HepG2 (cell line): ENCODE data around the gene SDC1. TPM values are rescaled to one million over a fixed set of nuclear protein-coding genes. Genes with fewer than 3 reads are reported as not detected.

ENCODE experiments used
- ATAC-seq: fragments of 200-7000 bp; cut with Tn5 transposase; 3 replicates; pipeline ENCODE4 v1.9.1; 2020; ENCODE audit warnings: mild to moderate bottlenecking, moderate library complexity
- BruUV-seq: library from RNA; stranded (reverse); fragments of 400-500 nt; replicated peaks from 2 replicates; lab custom pipeline; 2021; lab: Mats Ljungman, UMichigan
- CTCF ChIA-PET: fragments of 300-600 bp; formaldehyde crosslinking; extraction: SDS; loops from one replicate; lab custom pipeline; 2021; ENCODE audit warnings: low total read pairs, inconsistent platforms, low intra/inter-chr PET ratio; lab: Yijun Ruan, JAX
- POLR2A ChIA-PET: fragments of 350-600 bp; sonication (Branson Sonifier 250); formaldehyde crosslinking; loops from one replicate; lab custom pipeline; 2020; ENCODE audit warnings: antibody characterized with exemption, inconsistent platforms; lab: Yijun Ruan, JAX
- DNase-seq: peaks from one replicate; pipeline ENCODE4 v3.0.0-alpha.2; 2015; ENCODE audit warnings: low spot score
- FAIRE-seq: peaks from 3 replicates; lab custom pipeline; 2011; peaks lifted over from hg19 to GRCh38; lab: Jason Lieb, UNC
- H2AFZ ChIP-seq: one replicate; pipeline ENCODE4 v1.6.1; 2011; ENCODE audit warnings: low read length, inconsistent platforms
- H3K27ac ChIP-seq: fragments of 300-600 bp; 3 replicates; pipeline ENCODE4 v1.8.0; 2011; ENCODE audit warnings: mixed run types, mild to moderate bottlenecking, mixed read lengths, low read length, inconsistent platforms; ENCODE audit not compliant: insufficient read depth; ENCODE audit errors: extremely low read length
- H3K27me3 ChIP-seq, 2 experiments: fragments of 200-600 bp in 1 of 2; 2 replicates in 1 of 2; 3 replicates in 1 of 2; pipeline versions ENCODE4 v1.6.0 to v1.8.0; 2011; ENCODE audit warnings: low read length in 2 of 2, mild to moderate bottlenecking in 2 of 2, moderate library complexity in 2 of 2, inconsistent platforms in 1 of 2; ENCODE audit not compliant: insufficient read depth in 2 of 2, control insufficient read depth in 1 of 2
- H3K36me3 ChIP-seq, 2 experiments: fragments of 200-600 bp in 1 of 2; replicated peaks in 1 of 2; 2 replicates in 1 of 2; 3 replicates in 1 of 2; pipeline versions ENCODE4 v1.5.1 to v1.8.0; 2011; ENCODE audit warnings: low read length in 2 of 2, inconsistent platforms in 1 of 2; ENCODE audit not compliant: insufficient read depth in 2 of 2, control insufficient read depth in 1 of 2
- H3K4me1 ChIP-seq: 2 replicates; pipeline ENCODE4 v1.5.1; 2012; ENCODE audit warnings: low read length, inconsistent platforms; ENCODE audit not compliant: insufficient read depth
- H3K4me2 ChIP-seq: 2 replicates; pipeline ENCODE4 v1.6.0; 2011; ENCODE audit warnings: low read depth, low read length, inconsistent platforms
- H3K4me3 ChIP-seq, 3 experiments: fragments of 200-600 bp in 1 of 3; sonication (generic), shearing (Covaris generic) in 1 of 3; replicated peaks in 1 of 3; 2 replicates each; pipeline ENCODE4 v1.5.1; 2011 to 2016; ENCODE audit warnings: low read length in 3 of 3, inconsistent platforms in 2 of 3, low read depth in 2 of 3, mild to moderate bottlenecking in 2 of 3, control low read depth in 1 of 3, mixed read lengths in 1 of 3; ENCODE audit not compliant: insufficient read depth in 1 of 3
- H3K79me2 ChIP-seq: one replicate; pipeline ENCODE4 v1.6.1; 2011; ENCODE audit warnings: low read length, inconsistent platforms; ENCODE audit not compliant: insufficient read depth
- H3K9ac ChIP-seq: 2 replicates; pipeline ENCODE4 v1.6.0; 2011; ENCODE audit warnings: mild to moderate bottlenecking, low read depth, low read length, inconsistent platforms; ENCODE audit not compliant: insufficient read depth
- H3K9me3 ChIP-seq: 2 replicates; pipeline ENCODE4 v1.5.1; 2012; ENCODE audit warnings: mild to moderate bottlenecking, low read length
- H4K20me1 ChIP-seq: 2 replicates; pipeline ENCODE4 v1.6.0; 2011; ENCODE audit warnings: inconsistent platforms, mild to moderate bottlenecking, low read length, moderate library complexity; ENCODE audit not compliant: insufficient read depth
- BHLHE40 ChIP-seq: IDR thresholded peaks from 2 replicates; pipeline ENCODE4 v1.6.1; 2011; ENCODE audit warnings: low read length, improper control_type of control experiment
- CBX5 ChIP-seq: sonication (generic); formaldehyde crosslinking; IDR thresholded peaks from 2 replicates; pipeline ENCODE4 v1.4.0; 2020; ENCODE audit warnings: missing genetic modification reagents, borderline replicate concordance
- ETV6 ChIP-seq: sonication (generic); formaldehyde crosslinking; conservative IDR thresholded peaks from 2 replicates; pipeline ENCODE4 v1.4.0; 2020; ENCODE audit warnings: missing genetic modification reagents
- HDAC2 ChIP-seq: sonication (generic); formaldehyde crosslinking; IDR thresholded peaks from 2 replicates; pipeline ENCODE4 v1.4.0; 2020; ENCODE audit warnings: missing genetic modification reagents
- HIC2 ChIP-seq: sonication (generic); formaldehyde crosslinking; IDR thresholded peaks from 2 replicates; pipeline ENCODE4 v1.9.0; 2022; ENCODE audit warnings: low read depth, missing genetic modification reagents
- MAX ChIP-seq: IDR thresholded peaks from 2 replicates; pipeline ENCODE4 v1.6.1; 2012; ENCODE audit warnings: inconsistent platforms
- MTA1 ChIP-seq: sonication (generic); formaldehyde crosslinking; IDR thresholded peaks from 2 replicates; pipeline ENCODE4 v1.4.0; 2020; ENCODE audit warnings: missing genetic modification reagents, mild to moderate bottlenecking, borderline replicate concordance
- NRL ChIP-seq: sonication (generic); formaldehyde crosslinking; IDR thresholded peaks from 2 replicates; pipeline ENCODE4 v1.5.0; 2020; ENCODE audit warnings: missing genetic modification reagents, mild to moderate bottlenecking, moderate library complexity, borderline replicate concordance
- RXRA ChIP-seq: sonication (generic); formaldehyde crosslinking; IDR thresholded peaks from 2 replicates; pipeline ENCODE4 v1.5.1; 2020; ENCODE audit warnings: missing genetic modification reagents
- SAP130 ChIP-seq: IDR thresholded peaks from 2 replicates; pipeline ENCODE4 v1.6.1; 2016; ENCODE audit warnings: low read depth
- TEAD3 ChIP-seq: optimal IDR thresholded peaks from 2 replicates; pipeline ENCODE3; 2016; ENCODE audit warnings: borderline replicate concordance
- THAP9 ChIP-seq: sonication (generic); formaldehyde crosslinking; IDR thresholded peaks from 2 replicates; pipeline ENCODE4; 2020; ENCODE audit warnings: missing genetic modification reagents, mild to moderate bottlenecking, borderline replicate concordance
- ZNF263 ChIP-seq: sonication (generic); formaldehyde crosslinking; IDR thresholded peaks from 2 replicates; pipeline ENCODE4 v1.4.0; 2020; ENCODE audit warnings: missing genetic modification reagents
- ZNF281 ChIP-seq: sonication (generic); formaldehyde crosslinking; IDR thresholded peaks from 2 replicates; pipeline ENCODE4 v1.4.0; 2020; ENCODE audit warnings: missing genetic modification reagents, borderline replicate concordance
- ZNF382 ChIP-seq: sonication (generic); formaldehyde crosslinking; IDR thresholded peaks from 2 replicates; pipeline ENCODE4 v1.5.0; 2020; ENCODE audit warnings: missing genetic modification reagents, mild to moderate bottlenecking, borderline replicate concordance
- ZNF83 ChIP-seq: sonication (generic); formaldehyde crosslinking; IDR thresholded peaks from 2 replicates; pipeline ENCODE4 v1.4.0; 2020; ENCODE audit warnings: missing genetic modification reagents, mild to moderate bottlenecking, borderline replicate concordance
- WGBS: methylation state at CpG from one replicate; pipeline ENCODE4 v1.1.6; 2017; ENCODE audit warnings: low lambda C conversion rate; 5-methylcytosine and 5-hydroxymethylcytosine counted together
- in situ Hi-C: cut with HindIII; loops from 2 replicates; pipeline ENCODE4 v1.10.0; 2017; ENCODE audit warnings: low pct_unique_long_range_greater_than_20kb; ENCODE audit not compliant: extremely low pct_ligation_motif_present
- intact Hi-C: fragments of 100-400 bp; cut with micrococcal nuclease; formaldehyde crosslinking; loops from one replicate; pipeline ENCODE4 v1.10.0; 2022; ENCODE audit not compliant: unreplicated experiment
- polyA plus RNA-seq, 8 experiments: library from polyadenylated mRNA; depleted of rRNA in 3 of 8; stranded (reverse) in 7 of 8; unstranded in 1 of 8; fragments of >200 nt; fragmentation: Illumina TruSeq in 4 of 8; extraction: Trizol in 4 of 8; gene quantifications; 2 replicates each; pipeline versions ENCODE4 v1.2.1 to v1.2.3, GENCODE V29; 2011 to 2016; ENCODE audit warnings: low read depth in 4 of 8, missing spikeins in 1 of 8, mixed read lengths in 1 of 8; ENCODE audit not compliant: insufficient read depth in 1 of 8
- total RNA-seq, 5 experiments: library from RNA; depleted of rRNA; stranded (reverse); fragments of >200 nt; fragmentation: Illumina TruSeq; extraction: Trizol; gene quantifications; 2 replicates each; pipeline ENCODE4 v1.2.3, GENCODE V29; 2016; ENCODE audit warnings: low read depth in 1 of 5

SDC1 gene
- total and polyA plus RNA-seq, 2 of the 13 experiments (the other 11 are each of a cell fraction or from before 2014, with no cell fraction given) = 108 to 119 TPM

- ATAC-seq (peak; percentile 12; the same call in 2 of the 3 replicates), DNase-seq (no peak), FAIRE-seq (no peak)
- CTCF ChIA-PET = no interaction called here
- POLR2A ChIA-PET = interaction anchor here (1.6 to 5.5 kb wide), 2 partner anchors 12 to 47 kb away, joined by 5 to 76 read pairs; partner anchors contain the start of gene SDC1
- 73% methylated on average over 10 of the region's 10 CpGs for WGBS
- in situ Hi-C loops (no loop called here), intact Hi-C loops (no loop called here)
- Histone ChIP-seq H2AFZ (no peak overlapping the region), H3K27ac (no peak overlapping the region), H3K4me3 (no peak overlapping the region), H3K9me3 (no peaks in the 10 kb centered on the region), H3K79me2 (no peaks in the 10 kb centered on the region), H3K27me3 (no peaks in the 10 kb centered on the region), H3K4me2 (no peak overlapping the region), H4K20me1 (no peaks in the 10 kb centered on the region), H3K9ac (no peak overlapping the region), H3K4me1 (peaks cover 67% of the 10 kb centered on the region), H3K36me3 (no peaks in the 10 kb centered on the region)
- no TSS peak for BruUV-seq
- TF ChIP-seq MTA1 (CRISPR knock-in tag) (0 out of 2 replicates have a peak, but pooled peaks have one; percentile 14), ZNF83 (no peak), SAP130 (peak; percentile 34; the same call in 1 of the 2 replicates), CBX5 (CRISPR knock-in tag) (0 out of 2 replicates have a peak, but pooled peaks have one; percentile 25), ZNF281 (CRISPR knock-in tag) (no peak), ZNF263 (CRISPR knock-in tag) (peak; percentile 46; the same call in 1 of the 2 replicates), TEAD3 (peak; percentile 89), MAX (0 out of 2 replicates have a peak, but pooled peaks have one; percentile 29), ZNF382 (CRISPR knock-in tag) (no peak), THAP9 (peak; percentile 29; the same call in 1 of the 2 replicates), ETV6 (CRISPR knock-in tag) (no peak), RXRA (CRISPR knock-in tag) (0 out of 2 replicates have a peak, but pooled peaks have one; percentile 12), BHLHE40 (no peak), NRL (CRISPR knock-in tag) (peak; percentile 46; the same call in 1 of the 2 replicates), HIC2 (CRISPR knock-in tag) (0 out of 2 replicates have a peak, but pooled peaks have one; percentile 21), HDAC2 (CRISPR knock-in tag) (0 out of 2 replicates have a peak, but pooled peaks have one; percentile 29)
These were observed 47.2 kb downstream of the SDC1 start for GRCh38 chr2:20177556-20178248.
